Measurements from ENCODE around the gene TRPM4. TPM values are rescaled to one million over a fixed set of nuclear protein-coding genes. Genes with fewer than 3 reads are reported as not detected.
"Not testable (repeated sequence)": the region's sequence is repeated elsewhere in the genome, so short reads cannot be mapped to it uniquely, and the experiment has no call there.

Gene TRPM4
- total RNA-seq, 1 donor from 2014 or later = 18.6 TPM

DNA sequence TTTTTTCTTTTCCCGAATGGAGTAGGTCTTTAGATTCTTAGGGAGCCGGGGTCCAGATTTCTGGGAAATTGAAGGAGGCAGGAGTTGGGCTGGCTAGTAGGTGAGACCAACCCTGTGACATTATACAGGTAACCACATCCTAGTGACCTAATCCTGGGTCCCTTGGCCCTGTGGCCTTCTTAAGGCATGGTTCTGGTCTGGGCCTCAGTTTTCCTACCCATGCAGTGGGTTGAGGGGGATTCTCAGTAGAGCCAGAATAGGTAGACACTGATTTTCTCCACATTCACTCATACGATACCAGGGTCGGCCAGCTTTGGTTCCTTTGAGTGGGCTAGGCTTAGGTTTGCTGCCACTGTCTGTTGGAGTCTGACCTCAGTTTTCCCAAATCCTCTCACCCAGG, 31.0 kb upstream of the TRPM4 start:
- no peak for DNase-seq (ENCODE audit: low read depth)

DNA sequence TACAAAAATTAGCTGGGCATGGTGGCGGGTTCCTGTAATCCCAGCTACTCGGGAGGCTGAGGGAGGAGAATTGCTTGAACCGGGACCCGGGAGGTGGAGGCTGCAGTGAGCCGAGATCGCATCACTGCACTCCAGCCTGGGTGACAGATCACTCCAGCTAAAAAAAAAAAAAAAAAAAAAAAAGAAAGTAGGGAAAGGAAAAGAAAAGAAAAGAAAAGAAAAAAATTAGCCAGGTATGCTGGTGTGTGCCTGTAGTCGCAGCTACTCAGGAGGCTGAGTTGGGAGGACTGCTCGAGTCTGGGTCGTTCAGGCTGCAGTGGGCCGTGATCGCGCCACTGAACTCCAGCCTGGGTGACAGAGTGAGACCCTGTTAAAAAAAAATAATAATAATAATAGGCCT, 30.4 kb upstream of the TRPM4 start:
- DNase-seq (ENCODE audit: low read depth) = not testable (repeated sequence)

DNA sequence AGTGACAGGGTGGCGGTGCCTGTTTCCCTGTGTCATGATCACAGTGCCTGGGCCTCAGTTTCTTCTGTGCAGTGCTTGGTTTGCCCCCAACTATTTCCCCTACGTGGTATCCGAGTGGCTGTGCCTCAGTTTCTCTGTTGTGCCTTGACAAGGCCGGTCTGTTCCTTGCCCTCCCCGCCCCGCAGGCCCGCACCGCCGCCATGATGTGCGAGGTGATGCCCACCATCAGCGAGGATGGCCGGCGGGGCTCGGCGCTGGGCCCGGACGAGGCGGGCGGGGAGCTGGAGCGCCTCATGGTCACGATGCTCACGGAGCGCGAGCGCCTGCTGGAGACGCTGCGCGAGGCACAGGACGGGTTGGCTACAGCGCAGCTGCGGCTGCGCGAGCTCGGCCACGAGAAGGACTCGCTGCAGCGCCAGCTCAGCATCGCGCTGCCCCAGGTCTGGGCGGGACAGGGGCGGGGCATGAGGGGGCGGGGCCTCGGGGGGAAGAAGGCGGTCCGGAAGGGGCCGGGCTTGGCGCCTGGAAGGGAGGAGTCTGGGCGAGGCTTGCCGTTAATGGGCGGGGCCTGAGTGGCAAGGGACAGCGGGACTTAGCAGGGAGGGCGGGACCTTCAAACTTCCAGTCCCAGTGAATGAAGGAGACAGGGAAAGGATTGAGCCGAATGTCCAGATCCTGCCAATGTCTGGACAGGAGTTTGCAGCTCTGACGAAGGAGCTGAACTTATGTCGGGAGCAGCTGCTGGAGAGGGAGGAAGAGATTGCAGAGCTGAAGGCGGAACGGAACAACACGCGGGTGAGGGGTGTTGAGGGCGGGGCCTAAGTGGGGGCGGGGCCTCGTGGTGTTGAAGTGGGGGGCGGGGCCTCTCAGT, 29.7 kb upstream of the TRPM4 start:
- DNase-seq (ENCODE audit: low read depth) = peak; percentile 98

DNA sequence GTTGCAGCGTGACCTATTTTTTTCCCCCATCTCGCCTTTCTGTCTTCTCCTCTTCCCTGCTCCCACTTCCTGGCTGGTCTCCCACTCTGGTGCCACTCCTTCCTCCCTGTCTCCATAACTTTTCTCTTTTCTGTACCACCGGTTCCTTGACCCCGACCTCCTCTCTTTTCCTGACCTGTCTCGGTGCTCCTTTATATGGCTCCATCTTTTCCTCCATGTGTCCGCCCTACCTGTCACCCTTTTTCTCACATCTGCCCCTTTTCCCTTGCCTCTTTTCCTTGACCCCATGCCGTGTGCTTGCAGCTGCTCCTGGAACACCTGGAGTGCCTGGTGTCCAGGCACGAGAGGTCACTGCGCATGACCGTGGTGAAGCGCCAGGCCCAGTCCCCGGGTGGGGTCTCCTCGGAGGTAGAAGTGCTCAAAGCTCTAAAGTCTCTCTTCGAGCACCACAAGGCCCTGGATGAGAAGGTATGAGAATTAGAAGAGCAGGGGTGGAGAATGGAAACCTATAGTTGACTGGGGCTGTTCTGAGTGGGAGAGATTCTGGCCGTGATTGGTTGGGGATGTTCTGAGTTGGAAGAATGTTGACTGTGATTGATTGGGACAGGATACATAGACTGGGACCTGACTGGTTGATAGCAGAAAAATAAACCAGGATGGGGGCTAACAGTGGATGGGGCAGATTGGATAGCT, 28.9 kb upstream of the TRPM4 start:
- DNase-seq (ENCODE audit: low read depth) = no peak

DNA sequence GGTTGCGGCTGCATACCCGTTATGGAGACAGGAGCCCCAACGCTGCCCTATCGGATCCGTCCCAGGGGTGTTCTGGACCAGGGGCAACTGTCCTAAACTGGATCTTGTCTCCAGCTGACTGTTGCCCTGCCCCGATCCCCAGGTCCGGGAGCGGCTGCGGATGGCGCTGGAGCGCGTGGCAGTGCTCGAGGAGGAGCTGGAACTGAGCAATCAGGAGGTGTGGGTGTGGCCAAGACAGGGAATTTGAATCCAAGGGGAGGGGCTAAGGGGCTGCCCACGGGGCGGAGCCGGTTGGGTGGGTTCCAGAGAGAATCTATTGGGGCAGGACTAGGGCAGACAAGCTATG, 28.4 kb upstream of the TRPM4 start:
- no peak for DNase-seq (ENCODE audit: low read depth)

DNA sequence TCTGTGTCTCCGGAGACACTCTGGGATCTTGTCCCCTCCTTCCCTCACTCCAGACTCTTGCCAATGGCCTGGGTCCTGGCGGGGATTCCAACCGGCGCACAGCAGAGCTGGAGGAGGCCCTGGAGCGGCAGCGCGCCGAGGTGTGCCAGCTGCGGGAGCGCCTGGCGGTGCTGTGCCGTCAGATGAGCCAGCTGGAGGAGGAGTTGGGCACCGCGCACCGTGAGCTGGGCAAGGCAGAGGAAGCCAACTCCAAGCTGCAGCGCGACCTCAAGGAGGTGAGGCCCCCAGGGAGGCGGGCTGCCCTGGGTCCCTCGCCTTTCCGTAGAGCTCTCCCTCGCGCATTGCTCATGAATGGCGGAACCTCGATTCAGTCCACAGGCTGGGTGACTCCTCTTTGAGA, 27.3 kb upstream of the TRPM4 start:
- no peak for DNase-seq (ENCODE audit: low read depth)

DNA sequence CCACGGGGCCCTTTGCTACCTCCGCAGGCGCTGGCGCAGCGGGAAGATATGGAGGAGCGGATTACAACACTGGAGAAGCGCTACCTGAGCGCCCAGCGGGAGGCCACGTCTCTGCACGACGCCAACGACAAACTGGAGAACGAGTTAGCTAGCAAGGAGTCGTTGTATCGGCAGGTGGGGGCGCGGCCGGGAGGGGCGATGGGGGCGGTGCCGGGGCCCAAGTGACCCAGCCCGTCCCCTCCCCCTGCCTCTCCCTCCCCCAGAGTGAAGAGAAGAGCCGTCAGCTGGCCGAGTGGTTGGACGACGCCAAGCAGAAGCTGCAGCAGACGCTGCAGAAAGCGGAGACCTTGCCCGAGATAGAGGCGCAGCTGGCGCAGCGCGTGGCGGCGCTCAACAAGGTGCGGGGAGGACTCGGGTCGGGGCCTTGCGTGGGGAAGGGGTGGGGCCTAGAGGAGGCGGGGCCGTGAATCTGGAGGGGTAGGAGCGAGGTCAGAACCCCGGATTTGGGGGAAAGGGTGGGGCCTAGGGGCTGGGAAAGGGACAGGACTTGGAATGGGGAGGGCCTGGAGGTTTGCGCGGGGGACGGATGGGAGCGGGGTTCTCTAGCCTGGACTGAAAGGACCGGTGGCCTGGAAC, 24.5 kb upstream of the TRPM4 start:
- no peak for DNase-seq (ENCODE audit: low read depth)

DNA sequence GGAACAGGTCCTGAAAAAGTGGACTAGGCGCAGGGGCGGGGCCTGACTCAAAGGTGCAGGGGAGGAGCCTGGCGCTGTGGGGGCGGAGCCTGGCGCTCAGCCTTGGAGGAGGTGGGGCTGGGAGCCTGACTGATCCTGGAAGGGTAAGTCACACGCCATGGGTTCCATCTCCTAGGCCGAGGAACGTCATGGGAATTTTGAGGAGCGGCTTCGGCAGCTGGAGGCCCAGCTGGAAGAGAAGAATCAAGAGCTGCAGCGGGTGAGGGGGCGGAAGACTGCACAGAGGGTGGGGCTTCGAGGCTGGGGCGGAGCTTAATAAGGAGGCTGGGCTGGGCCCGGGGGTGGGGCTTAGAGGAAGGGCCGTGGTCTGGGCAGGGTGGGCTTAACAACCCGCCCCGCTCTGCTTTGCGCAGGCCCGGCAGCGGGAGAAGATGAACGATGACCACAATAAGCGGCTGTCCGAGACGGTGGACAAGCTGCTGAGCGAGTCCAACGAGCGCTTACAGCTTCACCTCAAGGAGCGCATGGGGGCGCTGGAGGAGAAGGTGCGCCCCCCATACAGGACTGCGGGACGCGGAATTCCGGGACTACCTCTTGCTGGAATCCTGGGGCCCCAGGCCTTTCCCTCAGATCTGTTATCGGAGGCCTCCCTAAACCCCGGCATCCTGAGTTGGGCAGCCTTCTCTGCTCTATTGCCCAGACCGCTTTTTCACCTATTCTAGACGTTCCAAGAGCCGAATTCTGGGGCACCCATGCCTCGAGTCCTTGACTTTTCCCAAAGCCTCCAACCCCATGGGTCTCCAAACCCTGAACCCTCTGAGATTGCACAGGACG, 23.8 kb upstream of the TRPM4 start:
- DNase-seq (ENCODE audit: low read depth) = no peak

DNA sequence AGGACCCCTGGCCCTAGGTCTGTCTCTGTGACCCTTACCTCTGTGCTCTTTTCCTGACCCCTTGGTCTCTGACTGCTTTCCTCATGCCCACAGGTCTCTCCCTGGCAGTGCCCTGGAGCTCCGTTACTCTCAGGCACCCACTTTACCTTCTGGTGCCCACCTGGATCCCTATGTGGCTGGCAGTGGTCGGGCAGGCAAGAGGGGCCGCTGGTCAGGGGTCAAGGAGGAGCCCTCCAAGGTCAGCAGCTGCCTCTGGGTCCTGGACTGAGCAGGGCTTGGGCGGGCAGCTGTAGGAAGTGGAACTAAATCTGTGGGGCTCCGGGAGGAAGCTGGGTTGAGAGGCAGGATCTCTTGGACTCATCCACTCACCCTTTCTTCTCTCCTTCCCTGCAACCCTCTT, 21.9 kb upstream of the TRPM4 start:
- no peak for DNase-seq (ENCODE audit: low read depth)

DNA sequence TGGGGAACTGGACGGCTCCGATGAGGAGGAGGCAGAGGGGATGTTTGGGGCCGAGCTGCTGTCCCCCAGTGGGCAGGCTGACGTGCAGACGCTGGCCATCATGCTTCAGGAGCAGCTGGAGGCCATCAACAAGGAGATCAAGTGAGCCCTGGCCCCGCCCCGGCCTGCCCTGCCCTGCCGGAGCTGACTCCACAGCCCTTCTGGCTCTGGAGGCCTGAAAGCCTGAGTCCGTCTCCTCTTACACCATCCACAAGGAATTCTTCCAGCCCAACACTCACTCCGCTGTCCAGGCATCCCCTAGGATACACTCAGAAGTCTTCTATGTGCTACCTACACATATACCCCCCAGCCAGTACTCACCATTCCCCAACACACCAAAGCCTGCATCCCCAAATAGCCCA, 20.8 kb upstream of the TRPM4 start:
- peak; percentile 83 for DNase-seq (ENCODE audit: low read depth)

DNA sequence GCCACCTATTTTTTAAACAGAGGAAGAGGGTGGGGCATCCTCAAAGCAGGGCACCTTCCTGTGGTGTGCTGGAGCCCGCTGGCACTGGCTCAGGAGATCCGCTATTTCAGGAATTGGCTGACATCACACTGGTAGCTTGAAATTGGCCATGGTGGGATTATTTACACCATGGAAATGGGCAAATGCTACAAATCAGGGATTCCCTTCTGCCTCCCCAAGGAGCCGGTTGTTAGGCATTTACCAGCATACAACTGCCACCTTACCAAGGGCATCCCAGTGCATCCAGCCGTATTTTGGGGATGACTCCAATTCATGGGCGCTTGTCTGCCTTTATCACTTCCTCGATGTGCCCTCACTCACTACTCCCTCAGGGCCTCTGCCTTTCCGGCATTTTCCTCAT, 16.6 kb upstream of the TRPM4 start:
- DNase-seq (ENCODE audit: low read depth) = no peak

DNA sequence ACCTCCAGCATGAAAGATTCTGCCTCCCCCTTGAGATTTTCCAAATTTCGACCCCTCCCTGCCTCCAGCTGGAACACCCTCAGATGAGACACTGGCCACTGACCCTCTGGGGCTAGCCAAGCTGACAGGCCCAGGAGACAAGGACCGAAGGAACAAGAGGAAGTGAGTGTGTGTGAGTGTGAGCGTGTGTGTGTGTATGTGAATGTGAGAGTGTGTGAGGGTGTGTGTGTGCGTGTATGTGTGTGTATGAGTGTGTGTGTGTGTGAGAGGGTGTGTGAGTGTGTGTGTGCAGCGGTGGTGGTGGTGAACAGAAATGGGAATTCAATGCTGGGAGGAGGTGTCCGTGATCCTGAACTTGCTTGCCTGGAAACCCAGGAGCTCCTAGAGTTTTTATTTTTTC, 16.2 kb upstream of the TRPM4 start:
- DNase-seq (ENCODE audit: low read depth) = no peak

DNA sequence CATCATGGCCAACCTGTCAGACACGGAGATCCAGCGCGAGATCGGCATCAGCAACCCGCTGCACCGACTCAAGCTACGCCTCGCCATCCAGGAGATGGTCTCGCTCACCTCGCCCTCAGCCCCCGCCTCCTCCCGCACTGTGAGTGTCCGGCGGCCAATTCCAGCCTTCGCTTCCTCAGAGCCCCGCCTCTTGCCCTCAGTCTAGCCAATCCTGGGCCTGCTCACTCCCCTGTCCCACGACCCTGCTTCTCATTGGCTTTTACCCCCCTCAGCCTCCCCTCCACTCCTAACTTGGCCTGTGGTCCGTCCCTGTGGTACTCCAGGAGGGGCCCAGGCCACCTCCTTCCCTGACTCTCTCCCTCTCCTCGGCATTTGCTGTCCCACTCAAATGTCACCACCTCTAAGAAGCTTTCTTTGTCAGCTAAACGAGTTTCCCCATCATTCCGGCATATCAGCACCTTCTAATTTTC, 14.7 kb upstream of the TRPM4 start:
- DNase-seq (ENCODE audit: low read depth) = peak; percentile 95

DNA sequence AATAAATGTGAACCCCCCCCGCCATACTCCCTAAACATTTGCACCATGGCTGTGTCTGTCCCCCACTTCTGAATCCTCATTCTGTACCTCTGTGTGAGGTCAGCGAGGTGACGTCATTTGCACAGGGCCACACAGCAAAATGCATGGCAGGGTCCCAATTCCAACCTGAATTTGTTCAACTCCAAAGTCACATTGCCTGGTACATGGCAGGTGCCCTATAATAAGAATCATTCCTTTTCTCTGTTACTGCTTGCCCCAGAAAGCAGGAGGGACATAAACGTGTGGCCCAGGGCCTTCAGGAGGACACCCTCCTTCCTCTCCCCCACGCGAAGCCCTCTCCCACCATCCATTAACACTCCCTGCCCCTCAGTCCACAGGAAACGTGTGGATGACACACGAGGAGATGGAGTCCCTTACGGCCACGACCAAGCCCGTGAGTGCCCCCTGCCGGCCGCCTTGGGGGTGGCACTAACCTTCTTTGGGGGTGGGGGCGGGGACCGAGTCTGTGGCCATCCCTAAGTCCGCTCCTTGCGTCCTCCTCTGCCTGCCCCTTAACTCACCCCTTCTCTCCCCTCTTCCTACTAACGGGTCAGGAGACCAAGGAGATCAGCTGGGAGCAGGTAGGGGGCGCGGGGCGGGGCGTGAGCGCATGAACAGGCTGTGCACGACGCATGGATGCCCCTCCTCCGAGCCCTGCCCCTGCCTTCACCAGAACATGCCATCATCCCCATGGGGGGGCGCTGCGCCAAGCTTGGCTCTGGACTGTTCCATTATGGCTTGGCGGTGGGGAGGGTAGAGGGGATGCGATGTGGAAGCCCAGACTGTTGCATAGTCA, 11.8 kb upstream of the TRPM4 start:
- DNase-seq (ENCODE audit: low read depth) = peak; percentile 75

DNA sequence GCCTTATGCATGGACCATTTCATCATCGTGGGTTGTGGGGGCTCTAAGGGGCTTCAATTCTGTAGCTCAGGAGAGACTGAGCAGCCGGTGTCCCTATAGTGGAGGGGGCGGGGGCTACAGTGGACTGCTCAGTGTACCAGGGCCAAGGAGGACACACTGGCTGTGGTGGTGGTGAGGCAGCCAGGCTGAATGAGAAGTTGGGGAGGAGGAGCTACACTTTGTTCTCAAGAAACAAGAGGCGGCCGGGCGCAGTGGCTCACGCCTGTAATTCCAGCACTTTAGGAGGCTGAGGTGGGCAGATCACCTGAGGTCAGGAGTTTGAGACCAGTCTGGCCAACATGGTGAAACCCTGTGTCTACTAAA, 11.2 kb upstream of the TRPM4 start:
- not testable (repeated sequence) for DNase-seq (ENCODE audit: low read depth)

DNA sequence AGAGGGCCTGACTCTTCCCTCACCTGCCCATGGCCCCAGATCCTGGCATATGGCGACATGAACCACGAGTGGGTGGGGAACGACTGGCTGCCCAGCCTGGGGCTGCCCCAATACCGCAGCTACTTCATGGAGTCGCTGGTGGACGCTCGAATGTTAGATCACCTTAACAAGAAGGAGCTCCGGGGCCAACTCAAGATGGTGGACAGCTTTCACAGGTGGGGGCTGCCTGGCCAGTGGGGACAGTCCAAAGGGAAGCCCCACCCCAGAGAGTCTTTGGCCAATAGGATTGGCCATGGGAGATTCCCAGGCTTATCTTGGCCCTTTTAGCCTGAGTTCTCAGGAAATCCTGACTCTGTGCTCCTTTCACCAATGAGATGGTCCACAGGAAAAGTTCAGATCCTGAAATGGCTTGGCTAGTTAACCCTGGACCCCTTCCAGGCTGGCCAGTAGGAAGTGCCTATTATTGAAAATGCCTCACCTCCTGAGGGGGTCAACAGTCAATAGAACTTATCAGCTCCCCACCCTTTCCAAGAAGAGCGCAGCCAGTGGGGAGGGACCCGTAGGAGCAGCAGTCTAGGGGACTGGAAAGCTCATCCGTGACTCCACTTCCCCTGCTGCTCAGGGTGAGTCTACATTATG, 9.4 kb upstream of the TRPM4 start:
- DNase-seq (ENCODE audit: low read depth) = no peak

DNA sequence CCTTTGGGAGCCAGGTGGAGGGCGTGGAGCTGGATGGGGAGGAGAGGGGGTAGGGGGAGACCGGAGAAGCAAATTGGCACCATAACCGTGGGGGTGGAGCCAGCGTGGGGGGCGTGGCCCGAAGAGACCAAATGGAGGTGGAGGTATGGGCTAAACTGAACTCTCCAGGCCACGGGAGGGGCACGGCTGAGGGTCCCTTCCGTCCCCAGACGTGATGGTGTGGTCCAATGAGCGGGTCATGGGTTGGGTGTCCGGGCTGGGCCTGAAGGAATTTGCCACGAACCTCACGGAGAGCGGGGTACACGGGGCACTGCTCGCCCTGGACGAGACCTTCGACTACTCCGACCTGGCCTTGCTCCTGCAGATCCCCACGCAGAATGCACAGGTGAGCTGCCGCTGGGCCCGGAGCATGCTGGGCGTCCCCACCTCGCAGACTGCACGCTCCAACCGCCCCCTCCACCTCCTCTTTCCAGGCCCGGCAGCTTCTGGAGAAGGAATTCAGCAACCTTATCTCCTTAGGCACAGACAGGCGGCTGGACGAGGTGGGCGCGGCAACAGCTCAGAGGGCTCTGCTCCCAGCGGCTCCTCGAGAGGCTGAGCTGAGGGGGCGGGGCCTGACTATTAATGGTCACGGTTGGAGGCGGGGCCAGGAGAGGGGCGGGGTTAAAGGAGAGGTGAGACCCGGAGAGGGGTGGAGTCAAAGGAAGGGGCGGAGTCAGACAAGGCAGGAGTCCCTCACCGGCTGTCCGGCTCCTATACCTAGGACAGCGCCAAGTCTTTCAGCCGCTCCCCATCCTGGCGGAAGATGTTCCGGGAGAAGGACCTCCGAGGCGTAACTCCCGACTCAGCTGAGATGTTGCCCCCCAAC, 8.6 kb upstream of the TRPM4 start:
- peak; percentile 96 for DNase-seq (ENCODE audit: low read depth)

DNA sequence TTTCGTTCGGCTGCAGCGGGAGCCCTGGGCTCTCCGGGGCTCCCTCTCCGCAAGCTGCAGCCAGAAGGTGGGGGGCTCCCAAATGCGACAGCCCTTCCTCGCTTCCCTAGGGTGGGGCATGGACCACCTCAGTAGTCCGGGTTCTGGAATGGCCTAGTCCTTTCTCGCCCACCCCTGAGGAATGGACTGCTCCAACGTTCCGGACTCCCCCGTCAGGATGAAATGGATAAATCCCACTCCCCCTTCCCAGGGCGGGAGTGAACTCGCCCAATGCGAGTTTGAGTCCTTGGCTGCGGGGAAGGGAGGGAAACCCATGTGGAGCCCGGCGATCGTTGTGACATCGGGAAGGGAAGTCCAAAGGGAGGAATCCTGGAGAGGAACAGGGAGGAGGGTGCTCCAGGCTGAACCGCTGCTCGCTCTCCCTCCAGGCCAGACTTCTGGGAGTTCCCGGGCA, 7.9 kb upstream of the TRPM4 start:
- DNase-seq (ENCODE audit: low read depth) = peak; percentile 92

Data from myocyte (in vitro differentiated cells).